GM13977 (cell line): ENCODE data around the gene FLT1.
A peak's percentile ranks its signal among the peaks of the same experiment; 100 is the strongest.

ENCODE experiments used
- DNase-seq: peaks from one replicate; pipeline ENCODE4 v3.0.0; 2012; ENCODE audit warnings: low spot score
- in situ Hi-C: fragments of 300-500 bp; cut with MboI; formaldehyde crosslinking; loops from one replicate; pipeline ENCODE4 v1.12.0; 2022; ENCODE audit warnings: low sequenced_read_pairs, low pct_unique_long_range_greater_than_20kb, mixed read lengths, inconsistent platforms; ENCODE audit not compliant: unreplicated experiment
- TF ChIP-seq, protein P1 (sequence below): IDR thresholded peaks from 2 replicates; pipeline ENCODE4 v1.5.1; 2012; ENCODE audit warnings: mild to moderate bottlenecking, control low read depth; ENCODE audit not compliant: insufficient read depth; ENCODE audit errors: extremely low read depth, missing control alignments

The FLT1 gene

DNA sequence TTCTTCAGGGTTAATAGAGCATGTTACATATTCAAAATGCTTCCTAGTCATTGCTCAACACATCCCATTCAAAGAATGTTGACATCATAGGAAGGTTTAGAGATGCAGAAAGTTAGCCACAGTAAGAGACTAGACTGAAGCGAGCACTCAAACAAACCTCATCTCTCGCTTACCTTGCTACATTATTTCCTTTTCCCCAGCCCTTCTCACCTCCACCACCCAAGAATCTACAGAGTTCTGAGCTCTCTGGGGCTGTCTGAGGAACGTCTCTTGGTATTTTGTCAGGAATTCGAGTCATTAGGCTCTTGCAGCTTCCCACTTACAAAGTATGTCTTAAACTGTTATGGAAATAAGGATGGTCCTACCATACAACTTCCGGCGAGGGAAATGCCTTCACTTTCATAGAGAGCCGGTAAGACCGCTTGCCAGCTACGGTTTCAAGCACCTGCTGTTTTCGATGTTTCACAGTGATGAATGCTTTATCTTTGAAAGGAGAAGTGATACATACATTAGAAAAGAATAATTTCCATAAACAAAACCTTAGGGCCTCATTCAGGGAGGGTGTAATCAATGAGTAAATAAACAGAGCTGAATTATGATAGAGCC, 65.1 kb downstream of the FLT1 start:
- peak; percentile 50 for DNase-seq
- TF ChIP-seq, protein P1, sequence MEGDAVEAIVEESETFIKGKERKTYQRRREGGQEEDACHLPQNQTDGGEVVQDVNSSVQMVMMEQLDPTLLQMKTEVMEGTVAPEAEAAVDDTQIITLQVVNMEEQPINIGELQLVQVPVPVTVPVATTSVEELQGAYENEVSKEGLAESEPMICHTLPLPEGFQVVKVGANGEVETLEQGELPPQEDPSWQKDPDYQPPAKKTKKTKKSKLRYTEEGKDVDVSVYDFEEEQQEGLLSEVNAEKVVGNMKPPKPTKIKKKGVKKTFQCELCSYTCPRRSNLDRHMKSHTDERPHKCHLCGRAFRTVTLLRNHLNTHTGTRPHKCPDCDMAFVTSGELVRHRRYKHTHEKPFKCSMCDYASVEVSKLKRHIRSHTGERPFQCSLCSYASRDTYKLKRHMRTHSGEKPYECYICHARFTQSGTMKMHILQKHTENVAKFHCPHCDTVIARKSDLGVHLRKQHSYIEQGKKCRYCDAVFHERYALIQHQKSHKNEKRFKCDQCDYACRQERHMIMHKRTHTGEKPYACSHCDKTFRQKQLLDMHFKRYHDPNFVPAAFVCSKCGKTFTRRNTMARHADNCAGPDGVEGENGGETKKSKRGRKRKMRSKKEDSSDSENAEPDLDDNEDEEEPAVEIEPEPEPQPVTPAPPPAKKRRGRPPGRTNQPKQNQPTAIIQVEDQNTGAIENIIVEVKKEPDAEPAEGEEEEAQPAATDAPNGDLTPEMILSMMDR = no peak
- in situ Hi-C loops = no loop called here

DNA sequence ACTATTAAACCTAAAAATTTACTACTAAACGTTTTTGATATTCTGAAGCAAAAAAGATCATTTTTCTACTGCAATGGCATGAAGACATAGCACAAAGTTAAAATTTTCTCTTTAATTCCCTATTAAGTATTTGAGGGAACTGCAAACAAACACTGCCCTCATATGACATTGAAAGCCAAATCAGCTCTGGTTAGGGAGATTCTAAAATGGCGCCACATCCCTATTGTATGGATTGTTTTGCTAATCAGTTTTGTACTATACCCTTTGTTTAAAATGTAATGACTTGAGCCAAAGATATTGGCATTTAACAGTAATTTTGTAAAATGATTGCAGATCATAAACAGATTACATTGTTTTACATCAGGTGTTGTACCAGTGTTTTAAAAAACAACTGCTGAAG, 65.8 kb downstream of the FLT1 start:
- TF ChIP-seq, protein P1 = no peak
- no peak for DNase-seq
- in situ Hi-C loops = no loop called here

DNA sequence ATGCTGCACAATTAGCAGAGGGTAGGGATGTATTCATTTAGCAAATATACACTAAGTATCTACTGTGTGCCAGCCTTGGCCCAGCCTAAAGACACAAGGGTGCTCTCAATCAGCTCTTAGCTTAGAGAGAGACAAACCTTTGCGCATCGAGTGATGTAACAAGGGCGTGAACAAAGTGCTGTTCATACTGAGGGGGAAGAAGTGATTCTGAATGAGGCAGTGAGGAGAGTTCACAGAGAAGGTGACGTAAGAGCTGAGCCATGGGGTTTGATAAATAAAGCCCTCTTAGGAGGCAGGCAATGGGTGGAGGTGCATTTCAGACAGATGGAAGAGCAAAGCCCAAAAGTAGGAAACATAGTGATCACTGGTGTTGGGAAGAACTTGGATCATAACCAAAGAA, 68.5 kb downstream of the FLT1 start:
- TF ChIP-seq, protein P1 = no peak
- in situ Hi-C loops = no loop called here
- no peak for DNase-seq

DNA sequence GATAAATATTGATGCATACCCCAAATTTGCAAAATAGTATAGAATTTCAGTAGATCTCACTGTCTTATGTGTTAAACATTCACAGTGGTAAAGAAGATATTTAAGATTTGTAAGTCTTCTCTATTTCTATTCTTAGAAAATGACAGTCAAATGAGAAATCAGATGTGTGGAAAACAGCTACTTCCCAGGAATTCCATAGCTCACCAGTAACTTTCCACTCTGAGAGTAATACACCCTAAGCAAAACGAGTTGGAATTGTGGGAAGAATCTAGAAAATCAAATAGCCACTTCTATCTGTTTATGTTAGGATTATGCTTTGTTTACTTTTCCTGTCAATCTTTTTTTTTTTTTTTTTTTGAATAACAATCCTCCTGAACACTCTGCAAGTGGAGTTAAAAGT, 69.1 kb downstream of the FLT1 start:
- no peak for DNase-seq
- in situ Hi-C loops = no loop called here
- TF ChIP-seq, protein P1 = no peak

DNA sequence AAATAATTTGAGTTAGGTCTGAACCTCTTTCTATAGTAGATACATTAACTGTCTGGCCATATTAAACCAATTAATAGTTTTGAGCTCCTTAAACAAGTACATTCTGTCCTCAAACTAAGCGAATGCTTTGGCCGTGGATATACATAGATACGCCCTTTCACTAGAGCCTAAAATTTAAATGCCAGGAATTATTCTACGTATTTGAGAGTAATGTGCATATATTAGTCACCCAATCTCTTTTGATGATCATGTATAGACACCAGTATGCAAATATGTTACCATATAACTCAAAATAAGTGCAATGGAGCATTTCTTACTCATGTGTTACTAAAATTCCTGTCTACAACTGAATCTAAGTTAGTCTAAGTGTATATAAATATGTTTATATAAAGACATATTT, 70.4 kb downstream of the FLT1 start:
- TF ChIP-seq, protein P1 = no peak
- in situ Hi-C loops = no loop called here
- DNase-seq = no peak

DNA sequence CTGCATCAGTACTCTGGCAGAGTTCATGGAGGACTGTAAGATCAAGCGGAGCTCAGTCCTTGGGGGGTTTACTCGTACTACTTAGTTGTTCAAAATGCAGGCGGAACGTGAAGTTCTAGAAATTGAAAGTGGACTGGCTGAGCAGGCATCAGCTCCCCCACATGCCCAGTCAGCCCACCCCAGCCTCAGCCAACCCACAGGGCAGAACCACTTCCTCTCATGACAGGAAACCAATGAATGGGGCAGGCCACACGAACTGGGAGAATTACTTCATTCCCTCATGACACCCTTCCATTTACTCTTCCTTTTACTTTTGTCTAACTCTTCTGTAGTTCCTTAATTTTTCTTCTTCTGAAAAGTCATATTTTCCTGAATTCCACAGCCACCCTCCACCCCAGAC, 71.9 kb downstream of the FLT1 start:
- no peak for DNase-seq
- in situ Hi-C loops = no loop called here
- TF ChIP-seq, protein P1 = no peak
